GM19455 (cell line): ENCODE measurements around the gene RSRC1.
"Not testable (repeated sequence)": the region's sequence is repeated elsewhere in the genome, so short reads cannot be mapped to it uniquely, and the experiment has no call there.

Source experiments
- ATAC-seq: cut with Tn5 transposase; IDR thresholded peaks from one replicate; pipeline ENCODE4 v1.9.1; 2021; ENCODE audit not compliant: unreplicated experiment

Gene RSRC1

DNA sequence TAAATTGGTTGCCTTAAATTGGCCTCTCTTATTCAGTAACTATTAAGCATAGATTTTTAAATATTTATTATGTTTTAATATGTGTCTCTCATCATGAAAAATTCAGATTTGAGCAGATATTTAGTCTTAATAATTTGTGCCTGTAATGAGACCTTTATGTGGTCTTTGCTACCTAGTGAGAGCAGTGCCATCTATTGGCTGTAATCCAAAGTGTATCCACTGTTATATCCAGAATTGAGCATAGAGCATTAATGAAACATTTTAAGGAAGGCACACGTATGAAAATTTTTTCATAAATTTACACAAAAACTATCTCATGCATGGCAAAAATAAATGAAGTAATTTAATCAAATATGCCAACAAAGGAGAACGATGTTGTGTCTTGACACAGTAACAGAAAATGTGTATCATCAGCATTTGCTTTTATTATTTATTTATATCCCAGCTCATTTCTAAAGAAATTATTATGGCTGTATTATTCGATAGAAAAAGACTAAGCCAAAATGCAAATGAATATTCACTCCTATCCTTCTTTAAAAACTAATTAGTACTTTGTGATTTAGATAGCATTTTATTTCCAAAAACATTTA is 203.5 kb downstream of the RSRC1 start:
- no peak for ATAC-seq

DNA sequence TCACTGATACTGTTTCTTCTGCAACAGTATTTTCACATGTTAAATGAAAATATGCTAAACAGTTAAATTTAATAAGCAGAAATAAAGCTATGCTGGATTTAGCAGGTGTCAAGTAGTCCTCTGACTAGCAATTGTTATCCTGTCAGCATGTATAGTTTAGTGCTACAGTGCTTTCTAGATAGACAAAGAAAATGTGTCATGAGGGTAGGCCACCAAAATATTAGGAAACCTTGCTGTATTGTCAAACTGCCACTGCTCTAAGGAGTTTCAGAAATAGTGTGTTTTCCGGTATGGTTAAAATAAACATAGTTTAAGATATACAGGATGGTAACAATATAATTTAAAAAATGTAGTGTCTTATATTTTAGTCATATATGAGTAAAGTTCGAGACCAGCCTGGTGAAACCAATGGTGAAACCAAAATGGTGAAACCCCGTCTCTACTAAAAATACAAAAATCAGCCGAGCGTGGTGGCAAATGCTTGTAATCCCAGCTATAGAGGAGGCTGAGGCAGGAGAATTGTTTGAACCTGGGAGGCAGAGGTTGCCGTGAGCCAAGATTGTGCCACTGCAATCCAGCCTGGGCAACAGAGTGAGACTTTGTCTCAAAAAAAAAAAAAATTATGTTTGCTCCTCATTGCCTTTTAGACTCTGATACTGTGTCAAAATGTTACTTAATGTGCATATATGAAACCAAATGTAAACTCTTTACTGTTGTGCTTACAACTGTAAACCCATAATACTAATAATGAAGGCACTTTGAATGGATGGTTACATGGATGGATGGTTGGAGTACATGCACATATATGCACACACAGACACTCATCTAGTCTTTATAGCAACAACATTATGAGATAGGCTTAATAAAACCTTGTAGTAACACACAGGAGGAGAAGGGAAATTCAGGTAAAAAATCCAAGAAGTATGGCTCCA is 204.8 kb downstream of the RSRC1 start:
- peak; percentile 63 for ATAC-seq

DNA sequence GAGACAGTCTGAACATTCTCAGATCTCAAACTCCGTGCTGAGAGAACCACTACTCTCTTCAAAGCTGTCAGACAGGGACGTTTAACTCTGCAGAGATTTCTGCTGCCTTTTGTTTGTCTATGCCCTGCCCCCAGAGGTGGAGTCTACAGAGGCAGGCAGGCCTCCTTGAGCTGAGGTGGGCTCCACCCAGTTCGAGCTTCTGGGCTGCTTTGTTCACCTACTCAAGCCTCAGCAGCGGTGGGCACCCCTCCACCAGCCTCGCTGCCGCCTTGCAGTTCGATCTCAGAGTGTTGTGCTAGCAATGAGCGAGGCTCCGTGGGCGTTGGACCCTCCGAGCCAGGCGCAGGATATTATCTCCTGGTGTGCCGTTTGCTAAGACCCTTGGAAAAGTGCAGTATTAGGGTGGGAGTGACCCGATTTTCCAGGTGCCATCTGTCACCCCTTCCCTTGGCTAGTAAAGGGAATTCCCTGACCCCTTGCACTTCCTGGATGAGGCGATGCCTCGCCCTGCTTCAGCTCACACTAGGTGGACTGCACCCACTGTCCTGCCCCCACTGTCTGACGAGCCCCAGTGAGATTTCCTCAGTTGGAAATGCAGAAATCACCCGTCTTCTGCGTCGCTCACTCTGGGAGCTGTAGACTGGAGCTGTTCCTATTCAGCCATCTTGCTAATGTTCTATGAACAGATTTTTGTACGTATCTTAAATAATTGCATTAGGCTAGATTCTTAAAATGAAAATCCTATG is 220.0 kb downstream of the RSRC1 start:
- ATAC-seq = not testable (repeated sequence)

DNA sequence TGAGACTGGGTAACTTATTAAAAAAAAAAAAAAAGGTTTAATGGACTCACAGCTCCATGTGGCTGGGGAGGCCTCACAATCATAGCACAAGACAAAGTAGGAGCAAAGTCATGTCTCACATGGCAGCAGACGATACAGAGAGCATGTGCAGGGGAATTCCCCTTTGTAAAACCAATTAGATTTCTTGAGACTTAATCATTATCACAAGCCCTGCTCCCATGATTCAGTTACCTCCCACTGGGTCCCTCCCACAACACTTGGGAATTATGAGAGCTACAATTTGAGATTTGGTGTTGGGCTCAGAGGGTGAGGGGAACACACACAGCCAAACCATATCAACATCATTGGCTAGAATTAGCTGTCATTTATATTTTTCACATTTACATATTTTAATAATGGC is 221.0 kb downstream of the RSRC1 start:
- ATAC-seq = no peak

DNA sequence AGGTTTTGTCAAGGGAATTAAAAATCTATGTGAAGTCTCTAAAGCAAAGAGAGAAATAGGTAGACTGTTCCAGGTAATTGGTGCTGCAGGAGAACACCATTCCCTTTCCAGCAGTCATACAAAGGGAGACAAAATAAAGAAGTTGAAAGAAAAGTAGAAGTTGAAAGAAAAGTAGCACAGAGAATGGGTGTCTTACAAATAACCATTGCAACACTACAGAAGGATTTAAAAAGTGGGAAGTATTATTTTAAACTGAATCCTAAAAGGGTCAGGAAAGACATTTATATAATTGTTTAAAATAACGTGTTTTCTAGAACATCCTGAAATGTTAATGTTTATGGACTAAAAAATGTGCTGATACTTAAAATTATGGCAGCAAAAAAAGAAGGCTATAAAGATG is 223.8 kb downstream of the RSRC1 start:
- no peak for ATAC-seq

DNA sequence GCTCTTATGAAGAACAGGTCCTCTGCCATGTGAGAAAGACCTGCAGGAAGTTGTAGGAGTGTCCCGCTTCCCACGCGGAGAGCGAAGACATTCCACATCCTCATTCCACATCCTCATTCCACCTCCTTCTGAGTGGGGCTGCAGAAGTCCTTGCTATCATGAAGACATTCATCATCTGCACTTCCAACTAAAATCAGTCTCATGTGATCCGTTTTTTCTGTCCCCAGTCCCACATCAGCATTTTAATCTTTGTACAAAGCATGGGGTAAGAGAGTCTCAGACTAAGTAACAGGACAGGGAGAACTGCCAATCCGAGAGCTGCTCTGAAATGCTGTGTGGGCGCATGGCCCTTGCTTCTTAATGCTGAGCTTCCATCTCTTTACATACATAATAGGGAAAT is 227.2 kb downstream of the RSRC1 start:
- ATAC-seq = no peak

DNA sequence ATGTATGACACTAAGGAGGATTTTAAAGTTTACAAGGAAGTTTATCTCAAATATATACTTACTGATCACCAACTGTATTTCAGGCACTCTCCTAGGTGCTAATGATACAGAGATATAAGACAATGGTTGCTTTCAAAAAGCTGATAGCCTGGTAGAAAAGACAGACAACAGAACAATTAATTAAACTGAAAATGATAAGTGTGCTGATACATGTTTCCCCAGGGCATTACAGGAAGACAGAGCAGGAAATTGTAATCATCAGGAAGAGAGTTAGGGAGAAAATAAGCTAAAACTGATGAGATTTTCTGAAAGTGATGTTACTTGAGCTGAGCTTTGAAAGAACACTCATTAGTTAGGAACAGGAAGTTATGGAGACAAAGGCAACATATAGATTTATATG is 229.7 kb downstream of the RSRC1 start:
- no peak for ATAC-seq

DNA sequence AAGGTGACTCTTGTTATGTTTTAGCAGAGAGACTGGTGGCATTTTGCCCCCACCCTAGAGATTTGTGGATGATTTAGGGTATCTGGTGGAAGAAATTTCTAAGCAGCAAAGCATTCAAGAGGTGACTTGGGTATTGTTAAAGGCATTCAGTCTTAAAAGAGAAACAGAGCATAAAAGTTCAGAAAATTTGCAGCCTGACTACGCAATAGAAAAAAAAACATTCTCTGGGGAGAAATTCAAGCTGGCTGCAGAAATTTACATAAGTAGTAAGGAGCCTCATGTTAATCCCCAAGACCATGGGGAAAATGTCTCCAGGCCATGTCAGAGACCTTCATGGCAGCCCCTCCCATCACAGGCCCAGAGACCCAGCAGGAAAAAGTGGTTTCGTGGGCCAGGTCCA is 231.1 kb downstream of the RSRC1 start:
- ATAC-seq = not testable (repeated sequence)

DNA sequence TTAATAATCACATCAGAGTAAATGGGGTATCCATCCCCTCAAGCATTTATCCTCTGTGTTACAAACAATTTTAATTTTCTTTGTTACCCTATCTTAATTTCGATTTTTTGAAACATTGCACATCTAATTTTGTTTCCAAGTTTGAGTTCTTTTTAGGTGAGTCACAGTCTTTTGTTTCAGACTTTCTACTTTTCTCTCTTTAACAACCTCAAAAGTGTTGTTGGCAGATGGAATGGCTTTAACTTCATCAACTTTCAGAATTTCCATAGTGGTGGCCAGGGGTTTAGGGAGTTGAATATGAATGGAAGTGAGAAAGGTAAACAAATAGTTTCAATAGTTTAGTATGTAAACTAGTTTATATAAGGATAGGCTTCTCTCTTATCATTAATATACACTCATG is 238.1 kb downstream of the RSRC1 start:
- ATAC-seq = no peak

DNA sequence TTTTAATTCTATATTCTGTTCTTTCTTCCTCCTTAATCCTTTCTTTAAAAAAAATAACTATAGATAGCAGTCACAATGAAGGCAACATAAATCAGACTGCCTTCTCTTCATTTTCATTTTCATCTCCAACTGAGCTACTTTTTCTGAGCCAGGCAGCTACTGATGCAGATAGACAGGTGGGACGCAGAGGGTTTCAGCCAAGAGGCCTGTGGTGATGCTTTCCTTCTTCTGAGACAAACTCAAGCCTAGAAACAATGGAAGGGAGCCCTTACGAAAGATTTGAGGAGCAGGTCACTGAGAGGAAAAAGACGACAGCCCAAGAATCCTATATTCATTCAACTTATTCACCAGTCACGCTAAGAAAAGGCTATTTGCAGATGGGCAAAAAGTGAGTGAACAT is 241.1 kb downstream of the RSRC1 start:
- no peak for ATAC-seq

DNA sequence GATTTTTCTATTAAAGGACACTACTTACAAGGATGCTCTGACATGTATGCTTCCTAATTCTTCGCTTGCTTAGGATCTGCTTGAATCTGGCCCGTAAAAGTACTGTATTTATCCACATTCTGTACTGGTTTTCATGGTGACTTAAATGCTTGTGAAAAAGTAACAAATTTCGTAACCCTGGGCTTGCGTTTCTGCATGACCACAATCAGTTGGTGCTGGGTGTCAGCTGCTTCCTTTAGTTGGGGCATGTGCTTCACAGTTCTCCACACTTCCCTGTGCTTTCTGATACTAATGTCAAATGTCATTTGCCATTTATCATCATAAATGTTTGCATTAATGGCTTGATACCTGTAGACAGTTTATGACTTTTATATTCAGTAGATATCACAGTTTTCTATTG is 242.7 kb downstream of the RSRC1 start:
- ATAC-seq = no peak

DNA sequence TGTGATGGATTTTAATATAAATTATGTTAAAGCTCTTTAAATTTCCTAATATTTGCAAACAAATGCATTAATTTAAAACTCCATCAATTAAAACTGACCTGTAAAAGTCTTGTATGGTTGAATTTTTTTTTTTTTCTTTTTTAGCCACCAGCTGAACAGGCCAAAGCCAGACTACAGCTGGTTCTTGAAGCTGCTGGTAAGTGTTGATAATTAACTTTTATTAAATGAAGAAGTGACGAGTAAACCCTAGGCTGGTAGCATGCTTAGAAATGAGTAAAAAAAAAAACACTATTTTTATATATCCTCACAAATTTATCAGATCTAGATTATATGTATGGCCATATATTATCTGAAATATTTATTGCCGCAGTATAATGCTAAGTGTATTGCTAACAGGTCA is 244.8 kb downstream of the RSRC1 start:
- ATAC-seq = no peak

DNA sequence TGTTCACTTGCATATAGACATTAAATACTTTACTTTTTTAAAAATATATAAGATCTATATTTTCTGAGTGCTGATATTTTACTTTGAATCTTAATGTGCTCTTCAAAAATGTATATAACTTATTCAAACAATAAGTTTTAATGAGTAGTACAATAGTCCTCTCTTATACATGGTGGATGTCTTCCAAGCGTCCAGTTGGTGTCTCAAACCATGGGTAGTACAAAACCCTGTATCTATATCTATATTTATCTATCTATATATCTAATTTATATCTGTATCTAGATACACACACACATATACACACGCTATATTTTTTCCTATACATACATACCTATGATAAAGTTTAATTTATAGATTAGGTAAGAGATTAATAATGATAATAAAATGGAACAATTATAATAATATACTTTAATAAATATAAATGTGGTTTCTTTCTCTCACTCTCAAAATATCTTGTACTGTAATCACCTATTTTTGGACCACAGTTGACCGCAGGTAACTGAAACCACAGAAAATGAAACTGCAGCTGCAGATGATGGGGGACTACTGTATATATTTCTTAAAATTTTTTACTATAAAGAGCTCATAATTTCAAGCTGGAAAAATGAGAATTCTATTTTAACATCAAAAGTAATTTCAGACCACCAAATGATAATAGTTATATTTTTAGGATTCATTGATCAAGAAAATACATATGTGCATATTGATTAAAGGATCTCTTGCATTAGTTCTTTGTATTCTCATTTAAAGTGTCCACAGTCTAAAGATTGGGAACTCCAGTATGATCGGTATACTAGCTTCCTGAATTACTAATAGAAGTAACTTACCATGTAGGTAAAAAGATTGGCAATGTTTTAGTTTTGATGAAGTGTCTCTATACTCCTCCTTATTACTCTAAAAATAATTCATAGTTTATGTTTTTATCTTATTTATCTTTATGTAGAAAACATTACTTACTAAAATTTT is 246.0 kb downstream of the RSRC1 start:
- ATAC-seq = peak; percentile 97

DNA sequence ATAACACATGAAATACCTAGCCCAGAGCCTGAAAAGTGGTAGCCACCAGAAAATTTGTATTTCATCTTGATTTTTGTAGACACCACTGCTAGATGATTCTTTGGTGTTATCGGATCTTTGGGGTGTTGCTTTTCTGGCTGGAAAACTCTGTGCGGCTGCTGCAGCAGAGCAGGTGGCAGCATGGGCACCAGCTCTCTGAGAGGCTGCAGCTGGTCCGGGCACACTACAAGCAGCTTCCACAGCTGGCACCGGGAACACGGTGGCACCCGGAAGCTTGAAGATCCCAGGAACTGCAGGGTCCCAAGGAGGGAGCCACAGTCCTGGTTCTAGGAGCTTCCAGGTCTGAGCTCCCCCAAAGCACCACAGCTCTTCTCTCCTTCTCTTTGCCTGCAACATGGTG is 249.4 kb downstream of the RSRC1 start:
- ATAC-seq = no peak

DNA sequence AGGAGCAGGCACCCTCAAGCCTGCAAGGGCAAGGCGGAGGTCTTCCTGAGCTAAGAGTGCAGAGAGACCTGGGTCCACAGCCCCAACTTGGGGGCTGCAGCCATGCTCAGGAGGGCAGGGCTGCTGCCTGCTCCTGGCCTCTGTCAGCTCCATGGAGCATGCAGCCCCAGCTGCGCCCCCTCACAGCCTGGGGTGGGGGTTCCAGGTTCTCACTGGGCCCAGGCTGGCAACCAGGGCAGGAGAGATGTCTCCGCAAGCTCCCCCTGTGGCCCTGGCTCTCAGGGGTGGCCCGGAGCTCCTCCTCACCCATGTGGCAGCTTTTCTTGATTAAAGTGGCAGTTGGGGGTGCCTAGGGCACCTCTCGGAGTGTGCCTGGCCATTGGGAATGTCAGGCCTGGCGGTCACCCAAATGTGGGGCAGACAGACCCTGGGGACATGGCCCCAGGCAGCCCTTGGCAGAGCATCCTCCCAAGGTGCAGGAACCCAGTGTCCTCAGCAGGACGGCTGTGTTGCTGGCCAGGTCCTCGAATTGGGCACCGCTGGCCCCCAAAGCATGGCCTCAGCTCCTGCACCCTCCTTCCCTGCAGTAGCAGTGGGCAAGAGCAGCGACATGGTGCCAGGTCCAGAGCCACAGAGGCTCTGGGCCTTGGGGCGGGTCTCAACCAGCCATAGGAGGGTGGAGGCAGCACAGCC is 251.0 kb downstream of the RSRC1 start:
- ATAC-seq = no peak

DNA sequence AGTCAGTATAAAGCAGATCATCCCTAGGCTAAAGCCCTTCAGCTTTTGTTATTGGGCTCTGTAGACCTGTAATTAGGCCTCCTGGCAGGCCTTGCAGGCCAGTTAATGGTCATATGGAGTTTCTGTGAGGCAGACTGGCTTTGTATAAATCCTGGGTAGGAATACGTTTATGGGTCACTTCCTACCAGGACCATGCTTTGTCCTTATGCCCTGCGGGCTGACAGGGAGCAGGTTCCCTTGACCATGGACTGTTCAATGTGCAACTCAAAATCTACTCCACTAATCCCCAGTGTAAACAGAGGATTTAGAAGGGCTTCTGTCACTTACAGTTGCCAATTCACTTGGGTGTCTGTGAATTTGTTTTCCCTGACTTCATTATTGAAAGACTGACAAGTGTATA is 258.4 kb downstream of the RSRC1 start:
- no peak for ATAC-seq

DNA sequence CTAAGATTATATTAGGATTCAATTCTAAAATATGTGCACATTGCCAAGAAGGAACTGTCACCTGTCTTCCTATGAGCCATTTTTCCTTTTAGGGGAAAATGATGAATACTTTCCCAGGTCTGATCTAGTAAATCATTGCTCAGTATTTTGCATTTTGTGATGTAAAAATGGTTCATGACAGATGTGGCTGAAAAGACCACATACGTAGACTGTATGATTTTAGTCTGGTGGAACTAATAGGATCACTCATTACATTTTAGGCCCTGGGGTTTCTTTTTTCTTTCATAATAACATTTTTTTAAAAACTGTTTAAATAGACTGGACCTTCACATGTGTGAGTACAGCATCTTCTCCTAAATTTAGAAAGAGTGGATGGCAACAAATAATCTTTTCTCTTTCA is 259.4 kb downstream of the RSRC1 start:
- ATAC-seq = no peak

DNA sequence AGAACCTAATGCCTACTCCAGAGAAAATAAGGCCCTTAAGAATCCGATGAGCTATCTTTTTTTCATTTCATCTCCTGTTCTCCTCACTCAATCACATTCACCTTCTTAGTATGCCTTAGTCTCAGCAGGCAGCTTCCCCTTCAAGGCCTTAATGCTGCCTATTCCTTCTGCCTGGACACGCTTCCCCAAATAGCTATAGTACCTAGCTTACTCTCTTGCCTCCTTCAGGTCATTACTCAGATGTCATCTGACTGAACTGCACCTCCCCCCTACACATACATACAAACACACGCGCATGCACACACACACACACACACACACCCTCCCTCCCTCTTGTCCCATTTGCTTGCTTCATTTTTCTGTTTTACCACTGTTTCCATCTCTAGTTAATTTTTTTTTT is 269.6 kb downstream of the RSRC1 start:
- no peak for ATAC-seq

DNA sequence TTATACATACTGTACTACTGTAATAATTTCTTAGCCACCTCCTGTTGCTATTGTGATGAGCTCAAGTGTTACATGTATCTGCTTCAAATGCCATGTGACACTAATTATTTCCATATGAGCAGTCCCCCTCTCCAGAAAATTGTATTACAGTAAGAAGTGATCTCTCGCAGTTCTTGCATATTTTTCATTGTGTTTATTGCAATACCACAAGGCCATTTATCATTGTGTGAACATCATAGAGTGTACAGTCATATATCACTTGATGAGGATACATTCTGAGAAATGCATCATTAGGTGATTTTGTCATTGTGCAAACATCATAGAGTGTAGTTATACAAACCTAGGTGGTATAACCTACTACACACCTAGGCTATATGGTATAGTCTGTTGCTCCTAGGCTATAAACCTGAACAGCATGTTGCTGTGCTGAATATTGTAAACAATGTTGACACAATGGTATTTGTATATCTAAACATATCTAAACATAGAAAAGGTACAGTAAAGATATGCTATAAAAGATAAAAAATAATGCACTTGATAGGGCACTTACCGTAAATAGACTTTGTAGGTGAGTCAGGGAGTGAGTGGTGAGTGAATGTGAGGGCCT is 271.5 kb downstream of the RSRC1 start:
- ATAC-seq = no peak

DNA sequence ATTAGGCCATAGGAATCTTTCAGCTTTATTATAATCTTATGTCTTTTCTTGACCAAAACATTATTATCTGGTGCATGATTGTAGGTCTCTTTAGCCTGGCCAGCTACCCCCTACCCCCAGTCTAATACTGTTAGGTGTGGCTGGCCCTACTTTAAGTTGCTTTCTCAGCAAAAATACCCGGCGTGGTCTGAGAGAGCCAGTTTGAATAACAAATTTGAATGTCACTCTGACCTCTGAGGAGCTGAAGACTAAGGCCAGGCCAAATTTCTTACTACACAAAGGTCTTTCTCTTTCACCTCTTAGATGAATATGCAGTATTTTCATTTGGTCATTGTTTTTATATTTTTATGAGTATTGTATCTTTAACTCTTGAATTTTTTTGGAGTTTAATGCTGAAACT is 272.6 kb downstream of the RSRC1 start:
- ATAC-seq = no peak
